CD4-positive, alpha-beta T cell (primary cell): ENCODE data around the gene RGS7BP. TPM values are rescaled to one million over a fixed set of nuclear protein-coding genes. Genes with fewer than 3 reads are reported as not detected.

Source experiments
- ATAC-seq: fragments of 200-7000 bp; cut with Tn5 transposase; one replicate; pipeline ENCODE4 v1.10.0; 2022; ENCODE audit warnings: mild to moderate bottlenecking; ENCODE audit not compliant: poor library complexity
- CTCF ChIA-PET: fragments of 350-600 bp; sonication (Branson Sonifier 250); formaldehyde crosslinking; loops from one replicate; lab custom pipeline; 2021; ENCODE audit warnings: antibody characterized with exemption, inconsistent platforms; lab: Charles Lee
- POLR2A ChIA-PET: fragments of 350-600 bp; sonication (Branson Sonifier 250); formaldehyde crosslinking; loops from one replicate; lab custom pipeline; 2021; ENCODE audit warnings: antibody characterized with exemption, inconsistent platforms; lab: Charles Lee
- DNase-seq, 14 experiments: peaks; one replicate each; pipeline ENCODE4 v3.0.0-alpha.2; 2013 to 2020; ENCODE audit warnings: mixed read lengths in 2 of 14
- H3K27ac ChIP-seq, 2 donors: one replicate each; pipeline versions ENCODE4 v1.5.1 to v1.7.0; 2013; ENCODE audit warnings: low read length in 2 of 2, low read depth in 1 of 2, mild to moderate bottlenecking in 1 of 2
- H3K27me3 ChIP-seq, 2 experiments: 1 replicate in 1 of 2; 2 replicates in 1 of 2; pipeline versions ENCODE4 v1.6.1 to v1.7.0; 2013; ENCODE audit warnings: low read length in 2 of 2, control low read depth in 1 of 2, mild to moderate bottlenecking in 1 of 2, moderate library complexity in 1 of 2; ENCODE audit not compliant: insufficient read depth in 2 of 2, control insufficient read depth in 1 of 2
- H3K36me3 ChIP-seq: one replicate; pipeline ENCODE4 v1.6.1; 2013; ENCODE audit warnings: low read length, control low read depth; ENCODE audit not compliant: insufficient read depth
- H3K4me1 ChIP-seq: one replicate; pipeline ENCODE4 v1.6.1; 2013; ENCODE audit warnings: low read length, control low read depth; ENCODE audit not compliant: insufficient read depth
- H3K4me3 ChIP-seq: one replicate; pipeline ENCODE4 v1.5.1; 2013; ENCODE audit warnings: mild to moderate bottlenecking, low read length, moderate library complexity
- H3K9me3 ChIP-seq, 2 experiments: 1 replicate in 1 of 2; 2 replicates in 1 of 2; pipeline versions ENCODE4 v1.6.1 to v1.7.0; 2013; ENCODE audit warnings: low read length in 2 of 2, mild to moderate bottlenecking in 2 of 2, control low read depth in 1 of 2, moderate library complexity in 1 of 2; ENCODE audit not compliant: control insufficient read depth in 1 of 2, insufficient read depth in 1 of 2
- H3K27ac Mint-ChIP-seq: one replicate; pipeline ENCODE4 v1.8.0; 2020; ENCODE audit warnings: mixed read lengths
- H3K27me3 Mint-ChIP-seq: one replicate; pipeline ENCODE4 v1.8.0; 2021; ENCODE audit warnings: mixed read lengths
- H3K36me3 Mint-ChIP-seq: one replicate; pipeline ENCODE4 v1.8.0; 2021; ENCODE audit warnings: low read depth, mixed read lengths
- H3K4me1 Mint-ChIP-seq: one replicate; pipeline ENCODE4 v1.8.0; 2021; ENCODE audit warnings: low read depth, mixed read lengths
- H3K4me3 Mint-ChIP-seq: one replicate; pipeline ENCODE4 v1.8.0; 2020; ENCODE audit warnings: mild to moderate bottlenecking, mixed read lengths
- H3K9me3 Mint-ChIP-seq: one replicate; pipeline ENCODE4 v1.8.0; 2020; ENCODE audit warnings: mixed read lengths
- intact Hi-C, 2 experiments: fragments of 100-400 bp; cut with DNase I in 1 of 2; cut with micrococcal nuclease in 1 of 2; formaldehyde crosslinking; loops; one replicate each; pipeline versions ENCODE4 v1.15.1 to v1.9.0; 2023 to 2025; cut with DNase I, micrococcal nuclease
- total RNA-seq, 174 experiments: library from RNA in 2 of 174; stranded (reverse) in 2 of 174; gene quantifications; one replicate each; pipeline ENCODE4 v1.2.3 and lab custom pipeline; 2021 to 2026
- TF ChIP-seq, protein P1 (sequence below): fragments of 200-600 bp; IDR thresholded peaks from one replicate; pipeline ENCODE4 v1.8.0; 2022; ENCODE audit warnings: antibody characterized with exemption, mild to moderate bottlenecking

Gene RGS7BP
- total RNA-seq, 2 experiments from 2014 or later = not detected

DNA sequence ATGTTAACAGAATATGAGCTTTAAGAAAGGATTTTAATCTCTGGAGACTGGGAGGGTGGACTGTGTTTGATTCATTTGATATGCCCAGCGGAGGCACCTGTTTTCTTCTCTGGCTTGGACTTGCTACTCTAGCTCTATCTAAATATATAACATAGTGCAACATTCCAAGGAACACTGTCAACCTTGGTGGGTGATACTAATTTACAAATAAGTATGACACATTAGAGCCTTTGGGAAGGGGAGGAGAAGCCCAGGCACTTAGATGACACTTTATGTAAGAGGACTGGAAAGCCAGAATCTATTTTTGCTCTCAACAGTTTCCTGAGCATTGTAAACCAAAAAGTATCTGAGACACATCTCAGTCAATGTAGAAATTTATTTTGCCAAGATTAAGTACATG is 101.1 kb downstream of the RGS7BP start:
- intact Hi-C loops = no loop called here
- Histone ChIP-seq H3K36me3 (no peaks in the 10 kb centered on the region), H3K9me3 (no peaks in the 10 kb centered on the region), H3K4me1 (no peaks in the 10 kb centered on the region), H3K27me3 (no peaks in the 10 kb centered on the region), H3K4me3 (no peak overlapping the region), H3K27ac (no peak overlapping the region)
- ATAC-seq (no peak), DNase-seq (no peak)
- TF ChIP-seq, protein P1, sequence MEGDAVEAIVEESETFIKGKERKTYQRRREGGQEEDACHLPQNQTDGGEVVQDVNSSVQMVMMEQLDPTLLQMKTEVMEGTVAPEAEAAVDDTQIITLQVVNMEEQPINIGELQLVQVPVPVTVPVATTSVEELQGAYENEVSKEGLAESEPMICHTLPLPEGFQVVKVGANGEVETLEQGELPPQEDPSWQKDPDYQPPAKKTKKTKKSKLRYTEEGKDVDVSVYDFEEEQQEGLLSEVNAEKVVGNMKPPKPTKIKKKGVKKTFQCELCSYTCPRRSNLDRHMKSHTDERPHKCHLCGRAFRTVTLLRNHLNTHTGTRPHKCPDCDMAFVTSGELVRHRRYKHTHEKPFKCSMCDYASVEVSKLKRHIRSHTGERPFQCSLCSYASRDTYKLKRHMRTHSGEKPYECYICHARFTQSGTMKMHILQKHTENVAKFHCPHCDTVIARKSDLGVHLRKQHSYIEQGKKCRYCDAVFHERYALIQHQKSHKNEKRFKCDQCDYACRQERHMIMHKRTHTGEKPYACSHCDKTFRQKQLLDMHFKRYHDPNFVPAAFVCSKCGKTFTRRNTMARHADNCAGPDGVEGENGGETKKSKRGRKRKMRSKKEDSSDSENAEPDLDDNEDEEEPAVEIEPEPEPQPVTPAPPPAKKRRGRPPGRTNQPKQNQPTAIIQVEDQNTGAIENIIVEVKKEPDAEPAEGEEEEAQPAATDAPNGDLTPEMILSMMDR = no peak
- no peaks in the 10 kb centered on the region for H3K36me3 Mint-ChIP-seq
- no peak overlapping the region for H3K27ac Mint-ChIP-seq
- ChIA-PET CTCF (no interaction called here), POLR2A (no interaction called here)
- H3K4me1 Mint-ChIP-seq = no peaks in the 10 kb centered on the region
- H3K27me3 Mint-ChIP-seq = peaks cover 16% of the 10 kb centered on the region
- H3K4me3 Mint-ChIP-seq = no peak overlapping the region
- no peaks in the 10 kb centered on the region for H3K9me3 Mint-ChIP-seq

DNA sequence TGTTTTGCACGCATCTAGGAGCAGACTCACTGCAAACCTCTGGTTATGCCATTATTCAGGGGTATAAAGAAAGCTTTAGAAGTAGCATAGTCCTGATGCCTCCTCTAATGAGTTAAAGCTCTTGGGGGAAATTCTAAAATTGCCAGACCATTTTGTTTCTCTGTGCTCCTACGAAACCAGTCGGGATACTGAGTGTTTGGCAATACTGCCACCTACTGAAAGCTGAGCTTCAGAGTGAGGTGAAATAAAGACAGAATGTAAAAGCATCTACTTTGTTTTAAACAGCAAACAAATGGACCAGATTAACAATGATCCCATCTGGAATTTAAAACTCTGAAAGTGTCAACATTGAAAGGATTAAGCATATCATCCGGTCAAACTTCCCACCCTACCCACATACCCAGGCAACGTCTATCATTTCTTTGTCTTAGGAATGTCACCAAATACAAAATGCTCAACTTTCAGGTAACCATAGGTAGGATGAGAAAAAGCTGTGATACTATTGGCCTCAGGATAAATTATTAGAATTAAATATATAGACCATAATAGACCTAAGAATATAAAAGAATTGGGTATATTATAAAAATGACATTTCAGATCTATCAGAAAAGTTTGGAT is 106.6 kb downstream of the RGS7BP start:
- H3K4me1 Mint-ChIP-seq = no peaks in the 10 kb centered on the region
- H3K27ac Mint-ChIP-seq = no peak overlapping the region
- TF ChIP-seq, protein P1 = no peak
- H3K4me1 ChIP-seq = no peaks in the 10 kb centered on the region
- CTCF ChIA-PET = no interaction called here
- peaks cover 34% of the 10 kb centered on the region for H3K27me3 Mint-ChIP-seq
- DNase-seq (peak in 1 of 14 experiments; percentile 2), ATAC-seq (no peak)
- no peak overlapping the region for H3K4me3 Mint-ChIP-seq
- H3K9me3 ChIP-seq = no peaks in the 10 kb centered on the region
- H3K9me3 Mint-ChIP-seq = no peaks in the 10 kb centered on the region
- no peaks in the 10 kb centered on the region for H3K36me3 Mint-ChIP-seq
- no peak overlapping the region for H3K4me3 ChIP-seq
- H3K27me3 ChIP-seq = peaks cover 0 to 4% of the 10 kb centered on the region in 2 experiments
- intact Hi-C loops = no loop called here
- POLR2A ChIA-PET = no interaction called here
- H3K36me3 ChIP-seq = no peaks in the 10 kb centered on the region
- no peak overlapping the region for H3K27ac ChIP-seq

DNA sequence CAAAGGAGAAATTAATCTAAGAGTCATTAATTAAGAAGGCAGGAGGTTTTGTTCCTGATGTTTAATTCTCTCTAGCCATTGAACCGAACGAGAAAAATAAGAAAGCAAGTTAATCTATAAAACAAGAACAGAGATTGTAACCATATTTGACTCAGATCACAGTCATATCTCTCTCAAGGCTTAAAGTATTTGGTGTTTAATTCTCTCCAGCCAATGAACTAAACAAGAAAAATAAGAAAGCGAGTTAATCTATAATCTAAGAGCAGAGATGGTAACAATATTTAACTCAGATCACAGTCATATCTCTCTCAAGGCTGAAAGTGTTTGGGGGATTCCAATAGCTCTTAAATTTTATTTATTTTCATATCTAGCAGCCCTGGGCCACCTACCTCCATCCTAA is 110.1 kb downstream of the RGS7BP start:
- no peak overlapping the region for H3K27ac ChIP-seq
- TF ChIP-seq, protein P1 = no peak
- ChIA-PET POLR2A (no interaction called here), CTCF (interaction anchor here (1.6 kb wide), 1 partner anchor 11 kb away, joined by 3 read pairs; no protein-coding TSS in a partner anchor)
- DNase-seq (no peak), ATAC-seq (no peak)
- Mint-ChIP-seq H3K36me3 (no peaks in the 10 kb centered on the region), H3K27me3 (peaks cover 25% of the 10 kb centered on the region), H3K27ac (no peak overlapping the region), H3K9me3 (no peaks in the 10 kb centered on the region), H3K4me3 (no peak overlapping the region), H3K4me1 (no peaks in the 10 kb centered on the region)
- no peaks in the 10 kb centered on the region for H3K9me3 ChIP-seq
- intact Hi-C loops = no loop called here
- no peaks in the 10 kb centered on the region for H3K4me1 ChIP-seq
- H3K36me3 ChIP-seq = no peaks in the 10 kb centered on the region
- H3K27me3 ChIP-seq = peaks cover 0 to 4% of the 10 kb centered on the region in 2 experiments
- H3K4me3 ChIP-seq = no peak overlapping the region
